ENCODE measurements around the gene CLCF1.
"Not testable (repeated sequence)": the region's sequence is repeated elsewhere in the genome, so short reads cannot be mapped to it uniquely, and the experiment has no call there.

The CLCF1 gene

DNA sequence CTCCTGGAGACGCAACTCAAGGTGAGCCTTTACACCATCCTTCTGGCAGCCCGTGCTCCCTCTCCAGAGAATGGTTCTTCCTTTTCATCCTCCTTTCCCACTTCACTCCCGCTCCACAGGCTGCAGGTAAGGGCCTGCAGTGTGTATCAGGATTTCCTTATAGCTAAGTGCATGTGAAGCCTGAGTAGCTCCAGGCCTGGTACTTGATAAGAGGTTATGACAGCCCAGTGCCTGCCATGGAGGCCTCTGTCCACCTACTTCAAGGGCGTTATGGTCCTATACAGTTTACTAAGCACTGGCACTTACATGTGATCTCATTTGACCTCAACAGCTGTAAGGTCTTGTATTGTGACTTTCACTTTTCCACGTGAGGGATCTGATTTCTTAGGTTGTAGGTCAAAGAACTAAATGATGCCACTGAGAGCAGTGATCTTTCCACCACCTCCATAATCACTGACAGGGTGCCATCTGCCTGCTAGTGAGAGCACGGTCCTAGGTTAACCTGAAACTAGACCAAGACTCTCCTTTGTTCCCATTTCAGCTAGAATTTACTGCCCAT lies 52.0 kb downstream of the CLCF1 start:
- H3K9me2 ChIP-seq (replicated peaks; ENCODE audit: low read depth, low read length) = no peaks in the 10 kb centered on the region
- H3K4me2 ChIP-seq (ENCODE audit: low read depth, low read length, poor library complexity, severe bottlenecking) = no peak overlapping the region

DNA sequence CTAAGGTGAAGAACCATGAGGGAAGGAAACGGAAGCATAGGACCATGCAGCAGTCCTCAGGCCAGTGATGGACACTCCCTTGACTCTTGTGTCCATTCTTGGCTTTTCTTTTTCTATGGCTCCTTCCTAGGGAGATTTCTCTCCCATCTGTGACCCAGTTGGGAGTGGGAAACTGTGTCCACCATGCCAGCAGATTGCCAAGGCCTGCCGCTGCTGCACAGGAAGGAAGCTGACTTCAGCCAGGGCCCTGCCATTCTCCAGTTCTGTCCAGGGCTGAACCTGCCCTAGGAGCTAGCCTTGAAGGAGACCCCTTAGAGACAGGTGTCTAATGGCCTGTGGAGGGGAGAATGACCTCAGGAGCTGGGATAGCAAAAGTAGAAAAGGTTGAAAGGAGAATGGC lies 52.7 kb downstream of the CLCF1 start:
- no peak overlapping the region for H2AFZ ChIP-seq (ENCODE audit: low read length)
- no peak overlapping the region for H3K4me2 ChIP-seq (ENCODE audit: low read depth, low read length, poor library complexity, severe bottlenecking)
- no peaks in the 10 kb centered on the region for H3K36me3 ChIP-seq (ENCODE audit: insufficient read depth, low read length)
- no peak overlapping the region for H3K9ac ChIP-seq (ENCODE audit: low read depth, low read length, poor library complexity, severe bottlenecking)
- H3K9me2 ChIP-seq (replicated peaks; ENCODE audit: low read depth, low read length) = no peaks in the 10 kb centered on the region
- no peaks in the 10 kb centered on the region for H4K20me1 ChIP-seq (ENCODE audit: insufficient read depth, low read length, poor library complexity, severe bottlenecking)
- no peaks in the 10 kb centered on the region for H3K27me3 ChIP-seq (ENCODE audit: insufficient read depth, low read length, poor library complexity, severe bottlenecking)
- H3K4me1 ChIP-seq (ENCODE audit: insufficient read depth, low read length, poor library complexity, severe bottlenecking) = peaks cover 9% of the 10 kb centered on the region
- H3K79me2 ChIP-seq (ENCODE audit: insufficient read depth, low read length) = no peaks in the 10 kb centered on the region
- H3K4me3 ChIP-seq (ENCODE audit: low read length, poor library complexity, severe bottlenecking) = no peak overlapping the region
- no peaks in the 10 kb centered on the region for H3F3A ChIP-seq (ENCODE audit: low read depth)
- H3K9me3 ChIP-seq (ENCODE audit: insufficient read depth, low read depth, low read length) = no peaks in the 10 kb centered on the region
- no peak for TF ChIP-seq EZH2phosphoT487 (IDR thresholded peaks at IDR 0.05; ENCODE audit: borderline replicate concordance)
- TF ChIP-seq, protein P1, sequence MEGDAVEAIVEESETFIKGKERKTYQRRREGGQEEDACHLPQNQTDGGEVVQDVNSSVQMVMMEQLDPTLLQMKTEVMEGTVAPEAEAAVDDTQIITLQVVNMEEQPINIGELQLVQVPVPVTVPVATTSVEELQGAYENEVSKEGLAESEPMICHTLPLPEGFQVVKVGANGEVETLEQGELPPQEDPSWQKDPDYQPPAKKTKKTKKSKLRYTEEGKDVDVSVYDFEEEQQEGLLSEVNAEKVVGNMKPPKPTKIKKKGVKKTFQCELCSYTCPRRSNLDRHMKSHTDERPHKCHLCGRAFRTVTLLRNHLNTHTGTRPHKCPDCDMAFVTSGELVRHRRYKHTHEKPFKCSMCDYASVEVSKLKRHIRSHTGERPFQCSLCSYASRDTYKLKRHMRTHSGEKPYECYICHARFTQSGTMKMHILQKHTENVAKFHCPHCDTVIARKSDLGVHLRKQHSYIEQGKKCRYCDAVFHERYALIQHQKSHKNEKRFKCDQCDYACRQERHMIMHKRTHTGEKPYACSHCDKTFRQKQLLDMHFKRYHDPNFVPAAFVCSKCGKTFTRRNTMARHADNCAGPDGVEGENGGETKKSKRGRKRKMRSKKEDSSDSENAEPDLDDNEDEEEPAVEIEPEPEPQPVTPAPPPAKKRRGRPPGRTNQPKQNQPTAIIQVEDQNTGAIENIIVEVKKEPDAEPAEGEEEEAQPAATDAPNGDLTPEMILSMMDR (conservative IDR thresholded peaks at IDR 0.05; ENCODE audit: low read length) = no peak

More for the DNA sequence above, 52.0 kb downstream of the CLCF1 start:
- Histone ChIP-seq H3K36me3 (ENCODE audit: insufficient read depth, low read length) (no peaks in the 10 kb centered on the region), H3K4me1 (ENCODE audit: insufficient read depth, low read length, poor library complexity, severe bottlenecking) (peaks cover 9% of the 10 kb centered on the region), H3K9ac (ENCODE audit: low read depth, low read length, poor library complexity, severe bottlenecking) (no peak overlapping the region), H3K4me3 (ENCODE audit: low read length, poor library complexity, severe bottlenecking) (no peak overlapping the region), H3K9me3 (ENCODE audit: insufficient read depth, low read depth, low read length) (no peaks in the 10 kb centered on the region), H3F3A (ENCODE audit: low read depth) (no peaks in the 10 kb centered on the region), H3K79me2 (ENCODE audit: insufficient read depth, low read length) (no peaks in the 10 kb centered on the region), H4K20me1 (ENCODE audit: insufficient read depth, low read length, poor library complexity, severe bottlenecking) (no peaks in the 10 kb centered on the region), H3K27me3 (ENCODE audit: insufficient read depth, low read length, poor library complexity, severe bottlenecking) (no peaks in the 10 kb centered on the region), H2AFZ (ENCODE audit: low read length) (no peak overlapping the region)
- no peak for TF ChIP-seq EZH2phosphoT487 (IDR thresholded peaks at IDR 0.05; ENCODE audit: borderline replicate concordance)
- TF ChIP-seq, protein P1 (conservative IDR thresholded peaks at IDR 0.05; ENCODE audit: low read length) = no peak

DNA sequence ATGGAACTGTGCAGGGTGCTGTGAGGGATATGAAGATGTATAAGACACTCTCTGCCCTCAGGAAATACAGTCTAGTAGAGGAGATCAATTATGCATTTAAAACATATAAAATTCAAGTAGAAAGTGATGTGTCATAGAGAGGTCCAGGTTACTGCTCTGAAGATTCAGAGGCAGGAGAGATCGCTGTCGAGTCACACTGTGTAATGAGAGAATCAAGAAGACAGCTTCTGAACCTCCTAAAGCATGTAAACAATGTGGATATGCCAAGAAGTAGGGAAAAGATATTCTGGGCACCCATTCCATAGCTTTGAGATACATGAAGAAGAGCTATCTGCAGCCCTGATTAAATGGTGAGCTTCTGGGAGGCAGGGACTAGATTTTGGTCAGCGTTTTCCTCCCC lies 53.4 kb downstream of the CLCF1 start:
- Histone ChIP-seq H3K4me3 (ENCODE audit: low read length, poor library complexity, severe bottlenecking) (no peak overlapping the region), H3F3A (ENCODE audit: low read depth) (no peaks in the 10 kb centered on the region), H3K79me2 (ENCODE audit: insufficient read depth, low read length) (no peaks in the 10 kb centered on the region), H3K27me3 (ENCODE audit: insufficient read depth, low read length, poor library complexity, severe bottlenecking) (no peaks in the 10 kb centered on the region), H3K9ac (ENCODE audit: low read depth, low read length, poor library complexity, severe bottlenecking) (no peak overlapping the region), H3K9me2 (replicated peaks; ENCODE audit: low read depth, low read length) (no peaks in the 10 kb centered on the region), H3K4me2 (ENCODE audit: low read depth, low read length, poor library complexity, severe bottlenecking) (no peak overlapping the region), H3K9me3 (ENCODE audit: insufficient read depth, low read depth, low read length) (no peaks in the 10 kb centered on the region), H4K20me1 (ENCODE audit: insufficient read depth, low read length, poor library complexity, severe bottlenecking) (no peaks in the 10 kb centered on the region), H3K4me1 (ENCODE audit: insufficient read depth, low read length, poor library complexity, severe bottlenecking) (peaks cover 9% of the 10 kb centered on the region), H2AFZ (ENCODE audit: low read length) (no peak overlapping the region), H3K36me3 (ENCODE audit: insufficient read depth, low read length) (no peaks in the 10 kb centered on the region)
- TF ChIP-seq, protein P1 (conservative IDR thresholded peaks at IDR 0.05; ENCODE audit: low read length) = no peak
- no peak for TF ChIP-seq EZH2phosphoT487 (IDR thresholded peaks at IDR 0.05; ENCODE audit: borderline replicate concordance)

DNA sequence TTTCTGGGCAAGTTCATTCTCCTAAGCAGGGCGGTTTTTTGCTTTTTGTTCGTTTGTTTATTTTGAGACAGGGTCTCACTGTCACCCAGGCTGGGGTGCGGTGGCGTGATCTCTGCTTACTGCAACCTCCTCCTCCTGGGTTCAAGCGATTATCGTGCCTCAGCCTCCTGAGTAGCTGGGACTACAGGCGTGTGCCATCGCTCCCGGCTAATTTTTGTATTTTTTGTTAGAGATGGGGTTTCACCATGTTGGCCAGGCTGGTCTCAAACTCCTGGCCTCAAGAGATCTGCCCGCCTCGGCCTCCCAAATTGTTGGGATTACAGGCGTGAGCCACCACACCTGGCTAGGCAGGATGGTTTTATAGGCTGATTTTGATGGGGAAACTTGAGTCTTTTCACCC lies 54.5 kb downstream of the CLCF1 start:
- not testable (repeated sequence) for H2AFZ ChIP-seq (ENCODE audit: low read length); H3K27me3 ChIP-seq (ENCODE audit: insufficient read depth, low read length, poor library complexity, severe bottlenecking); H4K20me1 ChIP-seq (ENCODE audit: insufficient read depth, low read length, poor library complexity, severe bottlenecking); H3F3A ChIP-seq (ENCODE audit: low read depth); H3K4me2 ChIP-seq (ENCODE audit: low read depth, low read length, poor library complexity, severe bottlenecking); H3K4me1 ChIP-seq (ENCODE audit: insufficient read depth, low read length, poor library complexity, severe bottlenecking); H3K9me3 ChIP-seq (ENCODE audit: insufficient read depth, low read depth, low read length); H3K9me2 ChIP-seq (replicated peaks; ENCODE audit: low read depth, low read length); H3K36me3 ChIP-seq (ENCODE audit: insufficient read depth, low read length); H3K79me2 ChIP-seq (ENCODE audit: insufficient read depth, low read length); H3K9ac ChIP-seq (ENCODE audit: low read depth, low read length, poor library complexity, severe bottlenecking); H3K4me3 ChIP-seq (ENCODE audit: low read length, poor library complexity, severe bottlenecking)
